ENCODE results near the gene FIS1.

FIS1 gene

GRCh38 chr7:101238226-101239182 lies 6.4 kb downstream of the FIS1 start:
- peaks cover 22% of the 10 kb centered on the region for H4K20me1 ChIP-seq (ENCODE audit: insufficient read depth, low read length)
- H3K36me3 ChIP-seq (ENCODE audit: insufficient read depth, low read length): peaks cover 58% of the 10 kb centered on the region
- H3K27ac ChIP-seq (ENCODE audit: low read length): no peak overlapping the region
- H3K27me3 ChIP-seq (ENCODE audit: insufficient read depth, low read length, poor library complexity): no peaks in the 10 kb centered on the region
- no peak for ATAC-seq (ENCODE audit: insufficient read depth, low read depth)
- no peak overlapping the region for H3K9ac ChIP-seq (ENCODE audit: low read depth, low read length)
- DNase-seq: no peak
- H3K4me1 ChIP-seq (ENCODE audit: insufficient read depth, low read length): peaks cover 8% of the 10 kb centered on the region
- no peak for TF ChIP-seq CTCF (IDR thresholded peaks at IDR 0.05; ENCODE audit: borderline replicate concordance, extremely low read depth, low read length, poor library complexity, severe bottlenecking)
- no peak for TF ChIP-seq EZH2 (IDR thresholded peaks at IDR 0.05; ENCODE audit: borderline replicate concordance, low read depth, low read length, severe bottlenecking)
- H3K79me2 ChIP-seq (ENCODE audit: insufficient read depth, low read length): peaks cover 20% of the 10 kb centered on the region
- no peak overlapping the region for H3K4me3 ChIP-seq (ENCODE audit: low read depth in 1 of 2, low read length in 2 of 2)
- H3K9me3 ChIP-seq (ENCODE audit: insufficient read depth, low read length, severe bottlenecking): no peaks in the 10 kb centered on the region
- no peak overlapping the region for H2AFZ ChIP-seq (ENCODE audit: low read depth, low read length)
- H3K4me2 ChIP-seq (ENCODE audit: insufficient read depth, low read length): no peak overlapping the region

- peaks cover 51% of the 10 kb centered on the region for H3K36me3 ChIP-seq (ENCODE audit: insufficient read depth, low read length)
- no peaks in the 10 kb centered on the region for H3K9me3 ChIP-seq (ENCODE audit: insufficient read depth, low read length, severe bottlenecking)
- no peak within 1 kb of the TSS for H2AFZ ChIP-seq (ENCODE audit: low read depth, low read length)
- H3K79me2 ChIP-seq (ENCODE audit: insufficient read depth, low read length): peaks cover 9% of the 10 kb centered on the region
- H3K4me1 ChIP-seq (ENCODE audit: insufficient read depth, low read length): no peaks in the 10 kb centered on the region
- H3K27me3 ChIP-seq (ENCODE audit: insufficient read depth, low read length, poor library complexity): no peaks in the 10 kb centered on the region
- H3K27ac ChIP-seq (ENCODE audit: low read length): no peak within 1 kb of the TSS
- no peak within 1 kb of the TSS for H3K4me2 ChIP-seq (ENCODE audit: insufficient read depth, low read length)
- TF ChIP-seq EZH2 (IDR thresholded peaks at IDR 0.05; ENCODE audit: borderline replicate concordance, low read depth, low read length, severe bottlenecking) (no peak), CTCF (IDR thresholded peaks at IDR 0.05; ENCODE audit: borderline replicate concordance, extremely low read depth, low read length, poor library complexity, severe bottlenecking) (no peak)
- DNase-seq: no peak
- no peak for ATAC-seq (ENCODE audit: insufficient read depth, low read depth)
- peaks cover 21% of the 10 kb centered on the region for H4K20me1 ChIP-seq (ENCODE audit: insufficient read depth, low read length)
- no peak within 1 kb of the TSS for H3K9ac ChIP-seq (ENCODE audit: low read depth, low read length)
- H3K4me3 ChIP-seq (ENCODE audit: low read depth in 1 of 2, low read length in 2 of 2): no peak within 1 kb of the TSS
Measured at GRCh38 chr7:101237206-101238067, 7.4 kb downstream of the FIS1 start, which contains the start of gene CLDN15. CLDN15 (minus strand) TSS chr7:101237802; CDS start chr7:101237581, 221 bp downstream.

- peaks cover 4% of the 10 kb centered on the region; the same call in 1 of the 2 replicates for H3K79me2 ChIP-seq (ENCODE audit: insufficient read depth, low read length)
- H2AFZ ChIP-seq (ENCODE audit: low read depth, low read length): no peak overlapping the region
- H3K4me2 ChIP-seq (ENCODE audit: insufficient read depth, low read length): no peak overlapping the region
- no peaks in the 10 kb centered on the region for H3K4me1 ChIP-seq (ENCODE audit: insufficient read depth, low read length)
- no peaks in the 10 kb centered on the region for H3K27me3 ChIP-seq (ENCODE audit: insufficient read depth, low read length, poor library complexity)
- H3K36me3 ChIP-seq (ENCODE audit: insufficient read depth, low read length): peaks cover 57% of the 10 kb centered on the region
- H3K9me3 ChIP-seq (ENCODE audit: insufficient read depth, low read length, severe bottlenecking): no peaks in the 10 kb centered on the region
- ATAC-seq (ENCODE audit: insufficient read depth, low read depth) (no peak), DNase-seq (no peak)
- H4K20me1 ChIP-seq (ENCODE audit: insufficient read depth, low read length): peaks cover 17% of the 10 kb centered on the region
- TF ChIP-seq CTCF (IDR thresholded peaks at IDR 0.05; ENCODE audit: borderline replicate concordance, extremely low read depth, low read length, poor library complexity, severe bottlenecking) (no peak), EZH2 (IDR thresholded peaks at IDR 0.05; ENCODE audit: borderline replicate concordance, low read depth, low read length, severe bottlenecking) (no peak)
- no peak overlapping the region for H3K9ac ChIP-seq (ENCODE audit: low read depth, low read length)
- no peak overlapping the region for H3K27ac ChIP-seq (ENCODE audit: low read length)
- H3K4me3 ChIP-seq (ENCODE audit: low read depth in 1 of 2, low read length in 2 of 2): no peak overlapping the region
Measured at GRCh38 chr7:101236292-101236835, 8.5 kb downstream of the FIS1 start.

Measured in DND-41 (cell line).